A673 (cell line): ENCODE measurements around the gene DNM1.
"Not testable (repeated sequence)": the region's sequence is repeated elsewhere in the genome, so short reads cannot be mapped to it uniquely, and the experiment has no call there.

Experiments used
- CTCF ChIP-seq: fragments of 300-800, 200-600 bp; sonication (generic); conservative IDR thresholded peaks from 2 replicates; pipeline ENCODE4 v1.5.1; 2017; ENCODE audit warnings: low read depth, mild to moderate bottlenecking, antibody characterized with exemption, low read length, moderate library complexity, mixed read lengths
- EZH2 ChIP-seq: fragments of 200-600 bp; sonication (generic); IDR thresholded peaks from 2 replicates; pipeline ENCODE4 v1.6.1; 2017; ENCODE audit warnings: borderline replicate concordance, low read depth, mild to moderate bottlenecking, mixed read lengths, antibody characterized with exemption, low read length; ENCODE audit not compliant: poor library complexity, severe bottlenecking

- not testable (repeated sequence) for TF ChIP-seq CTCF, EZH2
Observed at GRCh38 chr9:128230897-128231296, 27.7 kb downstream of the DNM1 start.
